Keratinocyte (primary cell): ENCODE results near the gene FNIP2. TPM values are rescaled to one million over a fixed set of nuclear protein-coding genes. Genes with fewer than 3 reads are reported as not detected.
"Not testable (repeated sequence)": the region's sequence is repeated elsewhere in the genome, so short reads cannot be mapped to it uniquely, and the experiment has no call there.

ENCODE experiments used
- DNase-seq: peaks from one replicate; pipeline ENCODE4 v3.0.0-alpha.2; 2011; ENCODE audit warnings: low read depth, missing footprints, low spot score
- FAIRE-seq: peaks from 2 replicates; lab custom pipeline; 2011; peaks lifted over from hg19 to GRCh38; lab: Jason Lieb, UNC
- H2AFZ ChIP-seq: 2 replicates; pipeline ENCODE4 v1.6.0; 2012; ENCODE audit warnings: low read length, control low read depth, inconsistent platforms; ENCODE audit not compliant: control insufficient read depth
- H3K27ac ChIP-seq: 2 replicates; pipeline ENCODE4 v1.5.1; 2011; ENCODE audit warnings: low read length; ENCODE audit not compliant: control insufficient read depth, insufficient read depth
- H3K27me3 ChIP-seq: 3 replicates; pipeline ENCODE4 v1.6.0; 2011; ENCODE audit warnings: low read length; ENCODE audit not compliant: control insufficient read depth, insufficient read depth; ENCODE audit errors: extremely low read depth
- H3K36me3 ChIP-seq, 2 experiments: 2 replicates in 1 of 2; 3 replicates in 1 of 2; pipeline ENCODE4 v1.5.1; 2011; ENCODE audit warnings: low read length in 2 of 2, mild to moderate bottlenecking in 1 of 2; ENCODE audit not compliant: control insufficient read depth in 2 of 2, insufficient read depth in 2 of 2; ENCODE audit errors: extremely low read depth in 1 of 2
- H3K4me1 ChIP-seq: 3 replicates; pipeline ENCODE4 v1.5.1; 2011; ENCODE audit warnings: low read length; ENCODE audit not compliant: control insufficient read depth, insufficient read depth; ENCODE audit errors: extremely low read depth
- H3K4me2 ChIP-seq: 3 replicates; pipeline ENCODE4 v1.6.0; 2011; ENCODE audit warnings: low read depth, low read length; ENCODE audit not compliant: control insufficient read depth, insufficient read depth; ENCODE audit errors: extremely low read depth
- H3K4me3 ChIP-seq, 3 experiments: fragments of 200-600 bp in 1 of 3; sonication (generic) in 1 of 3; 2 replicates in 2 of 3; 3 replicates in 1 of 3; pipeline ENCODE4 v1.5.1; 2011 to 2016; ENCODE audit warnings: low read length in 3 of 3, mild to moderate bottlenecking in 3 of 3, control low read depth in 2 of 3, inconsistent platforms in 1 of 3, low read depth in 1 of 3, mixed read lengths in 1 of 3, mixed run types in 1 of 3, moderate library complexity in 1 of 3; ENCODE audit not compliant: control insufficient read depth in 2 of 3, insufficient read depth in 2 of 3; ENCODE audit errors: extremely low read depth in 1 of 3
- H3K79me2 ChIP-seq: 2 replicates; pipeline ENCODE4 v1.6.0; 2012; ENCODE audit warnings: low read length; ENCODE audit not compliant: control insufficient read depth, insufficient read depth
- H3K9ac ChIP-seq: 3 replicates; pipeline ENCODE4 v1.6.0; 2011; ENCODE audit warnings: low read length; ENCODE audit not compliant: control insufficient read depth, insufficient read depth; ENCODE audit errors: extremely low read depth
- H3K9me1 ChIP-seq: 3 replicates; pipeline ENCODE4 v1.6.0; 2011; ENCODE audit warnings: low read length; ENCODE audit not compliant: control insufficient read depth, insufficient read depth; ENCODE audit errors: extremely low read depth
- H3K9me3 ChIP-seq: 2 replicates; pipeline ENCODE4 v1.5.1; 2012; ENCODE audit warnings: low read depth, low read length; ENCODE audit not compliant: control insufficient read depth
- H4K20me1 ChIP-seq: 3 replicates; pipeline ENCODE4 v1.6.0; 2011; ENCODE audit warnings: low read length; ENCODE audit not compliant: control insufficient read depth, insufficient read depth; ENCODE audit errors: extremely low read depth
- CTCF ChIP-seq, 3 experiments: IDR thresholded peaks in 1 of 3; conservative IDR thresholded peaks in 1 of 3; optimal IDR thresholded peaks in 1 of 3; 2 replicates in 2 of 3; 3 replicates in 1 of 3; pipeline versions ENCODE3 to v1.5.1; 2011; ENCODE audit warnings: low read length in 3 of 3, mild to moderate bottlenecking in 3 of 3, moderate library complexity in 2 of 3, control low read depth in 1 of 3, inconsistent platforms in 1 of 3; ENCODE audit not compliant: insufficient read depth in 2 of 3; ENCODE audit errors: extremely low read depth in 1 of 3
- EZH2 ChIP-seq: IDR thresholded peaks from one replicate; pipeline ENCODE4 v1.6.1; 2012; ENCODE audit warnings: inconsistent platforms, mild to moderate bottlenecking, low read length, moderate library complexity
- dilution Hi-C: fragments of 300-500 bp; cut with MboI; formaldehyde crosslinking; loops from one replicate; pipeline ENCODE4 v1.7.0; 2020; ENCODE audit warnings: low sequenced_read_pairs; ENCODE audit not compliant: extremely low pct_ligation_motif_present
- polyA plus RNA-seq, 5 experiments: library from polyadenylated mRNA; depleted of rRNA in 3 of 5; stranded (reverse) in 3 of 5; stranded (forward) in 1 of 5; unstranded in 1 of 5; fragments of >200 nt; gene quantifications; 1 replicate in 1 of 5; 2 replicates in 3 of 5; 3 replicates in 1 of 5; pipeline versions ENCODE4 v1.2.1 to v1.2.3, GENCODE V29; 2011 to 2012; ENCODE audit warnings: missing spikeins in 2 of 5, low read depth in 1 of 5, low replicate concordance in 1 of 5

The FNIP2 gene
- polyA plus RNA-seq, 1 donor (not counting 4 experiments of a cell fraction or from before 2014, with no cell fraction given): 6.2 TPM

GRCh38 chr4:158895797-158896576 lies 127.2 kb downstream of the FNIP2 start:
- Histone ChIP-seq H3K4me3 (no peak overlapping the region), H3K27ac (no peak overlapping the region), H3K9me1 (no peaks in the 10 kb centered on the region), H3K9ac (no peak overlapping the region), H3K4me1 (no peaks in the 10 kb centered on the region), H3K79me2 (no peaks in the 10 kb centered on the region), H2AFZ (no peak overlapping the region), H3K27me3 (no peaks in the 10 kb centered on the region), H3K9me3 (no peaks in the 10 kb centered on the region), H3K36me3 (no peaks in the 10 kb centered on the region), H3K4me2 (no peak overlapping the region), H4K20me1 (no peaks in the 10 kb centered on the region)
- no peak for DNase-seq
- FAIRE-seq: peak; percentile 51
- TF ChIP-seq CTCF (optimal IDR thresholded peaks at IDR 0.05 in 1 of 3, IDR thresholded peaks at IDR 0.05 in 1 of 3, conservative IDR thresholded peaks at IDR 0.05 in 1 of 3; ENCODE audit: extremely low read depth in 1 of 3, insufficient read depth in 2 of 3, low read length in 3 of 3): peak in 1 of 3 experiments; percentile 33
- no peak for TF ChIP-seq EZH2
- dilution Hi-C loops: no loop called here

GRCh38 chr4:158896577-158897238 lies 127.9 kb downstream of the FNIP2 start:
- H3K79me2 ChIP-seq, dilution Hi-C loops, H3K9ac ChIP-seq, FAIRE-seq, H3K4me3 ChIP-seq, H3K4me1 ChIP-seq, H3K36me3 ChIP-seq, H2AFZ ChIP-seq, H4K20me1 ChIP-seq, H3K9me1 ChIP-seq, H3K27ac ChIP-seq, H3K4me2 ChIP-seq, H3K27me3 ChIP-seq, DNase-seq, H3K9me3 ChIP-seq: not testable (repeated sequence)

- H3K27ac ChIP-seq, H3K4me3 ChIP-seq, H3K9ac ChIP-seq, H2AFZ ChIP-seq, H3K9me3 ChIP-seq, H3K79me2 ChIP-seq, H3K9me1 ChIP-seq, H3K36me3 ChIP-seq, FAIRE-seq, H3K27me3 ChIP-seq, H3K4me1 ChIP-seq, H3K4me2 ChIP-seq, H4K20me1 ChIP-seq, dilution Hi-C loops, DNase-seq: not testable (repeated sequence)
Measured at GRCh38 chr4:158900408-158900807, 131.6 kb downstream of the FNIP2 start.

GRCh38 chr4:158902280-158903078 lies 133.7 kb downstream of the FNIP2 start:
- H3K4me3 ChIP-seq, DNase-seq, H3K9ac ChIP-seq, H3K9me3 ChIP-seq, dilution Hi-C loops, H3K79me2 ChIP-seq, FAIRE-seq, H3K36me3 ChIP-seq, H3K4me1 ChIP-seq, H3K9me1 ChIP-seq, H3K4me2 ChIP-seq, H3K27me3 ChIP-seq, H4K20me1 ChIP-seq, H3K27ac ChIP-seq, H2AFZ ChIP-seq: not testable (repeated sequence)
